ENCODE results near the gene DCUN1D4.
"Not testable (repeated sequence)": the region's sequence is repeated elsewhere in the genome, so short reads cannot be mapped to it uniquely, and the experiment has no call there.

DCUN1D4 gene

GRCh38 chr4:51855270-51855669 is 12.3 kb downstream of the DCUN1D4 start:
- DNase-seq = no peak

- no peak for DNase-seq
These were observed 12.8 kb downstream of the DCUN1D4 start for GRCh38 chr4:51855751-51856150.

- DNase-seq = no peak
These were observed 15.8 kb downstream of the DCUN1D4 start for GRCh38 chr4:51858605-51859202.

- DNase-seq = no peak
These were observed 16.6 kb downstream of the DCUN1D4 start for GRCh38 chr4:51859476-51860031.

GRCh38 chr4:51862199-51862598 is 19.2 kb downstream of the DCUN1D4 start:
- DNase-seq = no peak

- DNase-seq = no peak
These were observed 19.8 kb downstream of the DCUN1D4 start for GRCh38 chr4:51862781-51863180.

- no peak for DNase-seq
These were observed 22.8 kb downstream of the DCUN1D4 start for GRCh38 chr4:51865717-51866116.

GRCh38 chr4:51866835-51867234 is 23.9 kb downstream of the DCUN1D4 start:
- DNase-seq = no peak

- DNase-seq = no peak
These were observed 24.9 kb downstream of the DCUN1D4 start for GRCh38 chr4:51867689-51868448.

GRCh38 chr4:51868449-51868847 is 25.5 kb downstream of the DCUN1D4 start:
- no peak for DNase-seq

- DNase-seq = no peak
These were observed 27.7 kb downstream of the DCUN1D4 start for GRCh38 chr4:51870441-51871188.

GRCh38 chr4:51872283-51872997 is 29.5 kb downstream of the DCUN1D4 start:
- no peak for DNase-seq

GRCh38 chr4:51874551-51874950 is 31.6 kb downstream of the DCUN1D4 start:
- DNase-seq = no peak

GRCh38 chr4:51878431-51878830 is 35.5 kb downstream of the DCUN1D4 start:
- no peak for DNase-seq

- no peak for DNase-seq
These were observed 37.3 kb downstream of the DCUN1D4 start for GRCh38 chr4:51880016-51880915.

- no peak for DNase-seq
These were observed 41.1 kb downstream of the DCUN1D4 start for GRCh38 chr4:51884055-51884454.

- DNase-seq = no peak
These were observed 41.7 kb downstream of the DCUN1D4 start for GRCh38 chr4:51884606-51885005.

- DNase-seq = peak; percentile 5
These were observed 42.4 kb downstream of the DCUN1D4 start for GRCh38 chr4:51885363-51885762.

- no peak for DNase-seq
These were observed 47.8 kb downstream of the DCUN1D4 start for GRCh38 chr4:51890760-51891159.

- not testable (repeated sequence) for DNase-seq
These were observed 50.4 kb downstream of the DCUN1D4 start for GRCh38 chr4:51893402-51893801.

GRCh38 chr4:51894059-51894645 is 51.2 kb downstream of the DCUN1D4 start:
- no peak for DNase-seq
